ENCODE results near the gene CBR4.
"Not testable (repeated sequence)": the region's sequence is repeated elsewhere in the genome, so short reads cannot be mapped to it uniquely, and the experiment has no call there.

- TF ChIP-seq CTCF (conservative IDR thresholded peaks at IDR 0.05; ENCODE audit: low read length); EZH2phosphoT487 (IDR thresholded peaks at IDR 0.05; ENCODE audit: borderline replicate concordance): not testable (repeated sequence)
These were observed 26.0 kb upstream of the CBR4 start for GRCh38 chr4:169035871-169036620.

Measured in Loucy (cell line).